H9 (cell line): Measurements from ENCODE around the gene RABEP1. TPM values are rescaled to one million over a fixed set of nuclear protein-coding genes. Genes with fewer than 3 reads are reported as not detected.

Source experiments
- DNase-seq: peaks from one replicate; pipeline ENCODE4 v3.0.0-alpha.2; 2017
- H2AFZ ChIP-seq: one replicate; pipeline ENCODE4 v1.6.1; 2013; ENCODE audit warnings: mild to moderate bottlenecking, low read length, control low read depth, moderate library complexity
- H2AK5ac ChIP-seq: 2 replicates; pipeline ENCODE4 v1.6.1; 2013; ENCODE audit warnings: low read length, control low read depth, mixed read lengths; ENCODE audit not compliant: insufficient read length
- H2BK120ac ChIP-seq: one replicate; pipeline ENCODE4 v1.6.1; 2013; ENCODE audit warnings: low read depth, mild to moderate bottlenecking, low read length, control low read depth, inconsistent platforms; ENCODE audit not compliant: poor library complexity, severe bottlenecking
- H2BK12ac ChIP-seq: 2 replicates; pipeline ENCODE4 v1.6.1; 2013; ENCODE audit warnings: low read length, control low read depth, mixed read lengths, low read depth; ENCODE audit not compliant: insufficient read length
- H2BK15ac ChIP-seq: 2 replicates; pipeline ENCODE4 v1.6.1; 2013; ENCODE audit warnings: low read depth, low read length, control low read depth
- H2BK20ac ChIP-seq: one replicate; pipeline ENCODE4 v1.6.1; 2013; ENCODE audit warnings: low read depth, mild to moderate bottlenecking, low read length, control low read depth, inconsistent platforms; ENCODE audit not compliant: poor library complexity, severe bottlenecking
- H2BK5ac ChIP-seq: 2 replicates; pipeline ENCODE4 v1.6.1; 2013; ENCODE audit warnings: low read length, control low read depth, mixed read lengths; ENCODE audit not compliant: insufficient read length
- H3K14ac ChIP-seq: 2 replicates; pipeline ENCODE4 v1.6.1; 2013; ENCODE audit warnings: low read length, control low read depth; ENCODE audit not compliant: insufficient read depth
- H3K18ac ChIP-seq: 2 replicates; pipeline ENCODE4 v1.6.1; 2013; ENCODE audit warnings: low read depth, mild to moderate bottlenecking, mixed read lengths, low read length, control low read depth; ENCODE audit not compliant: insufficient read length
- H3K23ac ChIP-seq: 2 replicates; pipeline ENCODE4 v1.6.1; 2013; ENCODE audit warnings: low read length, control low read depth, mixed read lengths, low read depth; ENCODE audit not compliant: insufficient read length
- H3K23me2 ChIP-seq: 2 replicates; pipeline ENCODE4 v1.6.1; 2013; ENCODE audit warnings: low read depth, mild to moderate bottlenecking, mixed read lengths, low read length, control low read depth; ENCODE audit not compliant: insufficient read length, poor library complexity, severe bottlenecking
- H3K27ac ChIP-seq: 2 replicates; pipeline ENCODE4 v1.5.1; 2013; ENCODE audit warnings: low read length, control low read depth, mixed read lengths, low read depth; ENCODE audit not compliant: insufficient read length
- H3K27me3 ChIP-seq: 2 replicates; pipeline ENCODE4 v1.6.1; 2013; ENCODE audit warnings: low read length, control low read depth, inconsistent platforms; ENCODE audit not compliant: insufficient read depth
- H3K4ac ChIP-seq: 2 replicates; pipeline ENCODE4 v1.6.1; 2013; ENCODE audit warnings: low read depth, mild to moderate bottlenecking, control low read depth, inconsistent platforms, low read length, moderate library complexity
- H3K4me1 ChIP-seq: 2 replicates; pipeline ENCODE4 v1.6.1; 2013; ENCODE audit warnings: low read length, control low read depth, inconsistent platforms; ENCODE audit not compliant: insufficient read depth
- H3K4me2 ChIP-seq: 2 replicates; pipeline ENCODE4 v1.6.1; 2013; ENCODE audit warnings: low read length, control low read depth, mixed read lengths; ENCODE audit not compliant: insufficient read length, insufficient read depth
- H3K56ac ChIP-seq: 2 replicates; pipeline ENCODE4 v1.6.1; 2013; ENCODE audit warnings: low read depth, mild to moderate bottlenecking, mixed read lengths, low read length, control low read depth; ENCODE audit not compliant: insufficient read length
- H3K79me1 ChIP-seq: 2 replicates; pipeline ENCODE4 v1.6.1; 2013; ENCODE audit warnings: low read depth, mild to moderate bottlenecking, moderate library complexity, low read length, control low read depth, inconsistent platforms; ENCODE audit not compliant: insufficient read depth, poor library complexity, severe bottlenecking
- H3K79me2 ChIP-seq: 2 replicates; pipeline ENCODE4 v1.6.1; 2013; ENCODE audit warnings: low read length, control low read depth, inconsistent platforms; ENCODE audit not compliant: insufficient read depth
- H3K9ac ChIP-seq: 2 replicates; pipeline ENCODE4 v1.6.1; 2013; ENCODE audit warnings: low read length, control low read depth, mixed read lengths; ENCODE audit not compliant: insufficient read length; ENCODE audit errors: extremely low read depth
- H3K9me3 ChIP-seq: one replicate; pipeline ENCODE4 v1.6.1; 2013; ENCODE audit warnings: low read depth, low read length, inconsistent platforms; ENCODE audit not compliant: control insufficient read depth
- H3T11ph ChIP-seq: one replicate; pipeline ENCODE4 v1.6.1; 2013; ENCODE audit warnings: mild to moderate bottlenecking, low read length, control low read depth, inconsistent platforms
- H4K20me1 ChIP-seq: one replicate; pipeline ENCODE4 v1.6.1; 2013; ENCODE audit not compliant: control insufficient read depth, insufficient read length, insufficient read depth
- H4K5ac ChIP-seq: 2 replicates; pipeline ENCODE4 v1.6.1; 2013; ENCODE audit warnings: low read depth, mild to moderate bottlenecking, mixed read lengths, low read length, control low read depth; ENCODE audit not compliant: insufficient read length
- H4K8ac ChIP-seq: replicated peaks from 2 replicates; pipeline ENCODE4 v1.6.1; 2013; ENCODE audit warnings: low read length, control low read depth, mixed read lengths, low read depth; ENCODE audit not compliant: insufficient read length
- H4K91ac ChIP-seq: 2 replicates; pipeline ENCODE4 v1.6.1; 2013; ENCODE audit warnings: low read depth, mild to moderate bottlenecking, moderate library complexity, mixed read lengths, low read length, control low read depth; ENCODE audit not compliant: insufficient read length
- H3K27ac Mint-ChIP-seq, 3 experiments: 2 replicates in 2 of 3; 3 replicates in 1 of 3; pipeline ENCODE4 v1.8.0; 2020 to 2021; ENCODE audit warnings: mixed read lengths in 3 of 3, mild to moderate bottlenecking in 1 of 3, moderate library complexity in 1 of 3
- H3K27me3 Mint-ChIP-seq: 2 replicates; pipeline ENCODE4 v1.8.0; 2021; ENCODE audit warnings: low read depth, mild to moderate bottlenecking, moderate library complexity, mixed read lengths
- H3K36me3 Mint-ChIP-seq, 3 experiments: 2 replicates in 2 of 3; 3 replicates in 1 of 3; pipeline ENCODE4 v1.8.0; 2020 to 2021; ENCODE audit warnings: low read depth in 3 of 3, mixed read lengths in 3 of 3; ENCODE audit not compliant: insufficient read depth in 1 of 3
- H3K4me1 Mint-ChIP-seq, 2 experiments: 2 replicates each; pipeline ENCODE4 v1.8.0; 2020; ENCODE audit warnings: mixed read lengths in 2 of 2
- H3K4me3 Mint-ChIP-seq, 2 experiments: 2 replicates in 1 of 2; 3 replicates in 1 of 2; pipeline ENCODE4 v1.8.0; 2020 to 2021; ENCODE audit warnings: mild to moderate bottlenecking in 2 of 2, mixed read lengths in 2 of 2, moderate library complexity in 1 of 2
- H3K9me3 Mint-ChIP-seq, 2 experiments: 2 replicates in 1 of 2; 3 replicates in 1 of 2; pipeline ENCODE4 v1.8.0; 2020; ENCODE audit warnings: mild to moderate bottlenecking in 2 of 2, mixed read lengths in 2 of 2, moderate library complexity in 1 of 2
- CTCF ChIP-seq: fragments of 200-600 bp; sonication (generic); conservative IDR thresholded peaks from 3 replicates; pipeline ENCODE4 v1.8.0; 2021; ENCODE audit warnings: antibody characterized with exemption, mild to moderate bottlenecking
- WGBS: extraction: QIAGEN DNeasy Blood & Tissue Kit; methylation state at CpG from one replicate; pipeline ENCODE4 v1.1.7; 2013; ENCODE audit warnings: missing lambda C conversion rate, low lambda C conversion rate, mixed read lengths; ENCODE audit not compliant: insufficient read length; ENCODE audit errors: extremely low coverage; 5-methylcytosine and 5-hydroxymethylcytosine counted together
- total RNA-seq: library from RNA; stranded (reverse); gene quantifications from 2 replicates; pipeline ENCODE4 v1.2.1, GENCODE V29; 2021

The RABEP1 gene
- total RNA-seq, 1 experiment from 2014 or later = 46.9 TPM

- Mint-ChIP-seq H3K4me3 (no peak overlapping the region), H3K4me1 (no peaks in the 10 kb centered on the region), H3K27ac (no peak overlapping the region), H3K27me3 (no peaks in the 10 kb centered on the region; the same call in none of the 2 replicates), H3K36me3 (no peaks in the 10 kb centered on the region), H3K9me3 (peaks cover 0 to 4% of the 10 kb centered on the region in 2 experiments; a peak in 1 of 5 replicates)
- no peaks in the 10 kb centered on the region for H3K79me2 ChIP-seq
- no peak overlapping the region for H3K56ac ChIP-seq
- H3K14ac ChIP-seq = no peak overlapping the region
- no peaks in the 10 kb centered on the region for H3K4me1 ChIP-seq
- H2BK5ac ChIP-seq = no peak overlapping the region
- no peak overlapping the region for H2BK120ac ChIP-seq
- no peaks in the 10 kb centered on the region for H3K27me3 ChIP-seq
- H3K18ac ChIP-seq = no peak overlapping the region
- no peak overlapping the region for H4K5ac ChIP-seq
- no peaks in the 10 kb centered on the region for H3K9me3 ChIP-seq
- no peaks in the 10 kb centered on the region for H3K23me2 ChIP-seq
- no peak for DNase-seq
- H3K27ac ChIP-seq = no peak overlapping the region
- no peak overlapping the region for H4K8ac ChIP-seq
- H3K9ac ChIP-seq = no peak overlapping the region
- no peak overlapping the region for H2BK12ac ChIP-seq
- no peak overlapping the region for H3K4ac ChIP-seq
- no CpG with 5 or more reads among the region's 6 CpGs for WGBS
- H3K79me1 ChIP-seq = no peaks in the 10 kb centered on the region
- no peak overlapping the region for H4K91ac ChIP-seq
- H2AK5ac ChIP-seq = no peak overlapping the region
- no peak overlapping the region for H3K23ac ChIP-seq
- no peak overlapping the region for H2AFZ ChIP-seq
- no peak overlapping the region for H2BK20ac ChIP-seq
- no peak overlapping the region for H3T11ph ChIP-seq
- no peak overlapping the region for H2BK15ac ChIP-seq
- H3K4me2 ChIP-seq = no peak overlapping the region
- no peak for TF ChIP-seq CTCF
- H4K20me1 ChIP-seq = no peaks in the 10 kb centered on the region
These were observed 18.6 kb upstream of the RABEP1 start for GRCh38 chr17:5263441-5263840.
